K562 (cell line): Measurements from ENCODE around the gene PFAS. TPM values are rescaled to one million over a fixed set of nuclear protein-coding genes. Genes with fewer than 3 reads are reported as not detected.

Source experiments
- BDP1 ChIP-seq: IDR thresholded peaks from 3 replicates; pipeline ENCODE4 v1.6.1; 2011; ENCODE audit not compliant: insufficient read length, insufficient read depth
- E2F8 ChIP-seq: fragments of 450-650 bp; IDR thresholded peaks from 2 replicates; pipeline ENCODE4 v1.7.1; 2018; ENCODE audit warnings: mild to moderate bottlenecking, low read depth; ENCODE audit not compliant: partially characterized antibody
- FOXA3 ChIP-seq, 2 experiments: fragments of 450-650 bp in 1 of 2; sonication (generic) in 1 of 2; formaldehyde crosslinking; IDR thresholded peaks in 1 of 2; conservative IDR thresholded peaks in 1 of 2; 2 replicates each; pipeline versions ENCODE4 v1.4.0 to v1.8.0; 2020 to 2022; ENCODE audit warnings: mild to moderate bottlenecking in 2 of 2, missing genetic modification reagents in 1 of 2
- HNRNPK ChIP-seq: fragments of 200-400 bp; formaldehyde crosslinking; IDR thresholded peaks from one replicate; pipeline ENCODE4 v1.6.1; 2018; ENCODE audit warnings: mild to moderate bottlenecking, low read depth, low read length; ENCODE audit not compliant: poor library complexity, severe bottlenecking
- MBD2 ChIP-seq: sonication (generic); IDR thresholded peaks from 2 replicates; pipeline ENCODE4 v1.6.1; 2016; ENCODE audit warnings: low read depth, borderline replicate concordance
- POLR2G ChIP-seq: fragments of 200-400 bp; formaldehyde crosslinking; IDR thresholded peaks from 2 replicates; pipeline ENCODE4 v1.6.1; 2017; ENCODE audit warnings: low read depth, mild to moderate bottlenecking, antibody characterized with exemption, low read length, moderate library complexity
- RAD21 ChIP-seq, 2 experiments: fragments of 250-450 bp in 1 of 2; fragments of 450-650 bp in 1 of 2; sonication (Bioruptor Pico) in 1 of 2; formaldehyde crosslinking in 1 of 2; IDR thresholded peaks in 1 of 2; conservative IDR thresholded peaks in 1 of 2; 2 replicates each; pipeline versions ENCODE4 v1.4.0 to v1.8.0; 2020 to 2022; ENCODE audit warnings: mild to moderate bottlenecking in 2 of 2, moderate library complexity in 1 of 2
- RB1 ChIP-seq: fragments of 450-650 bp; IDR thresholded peaks from 2 replicates; pipeline ENCODE4 v1.6.1; 2017; ENCODE audit warnings: low read depth, mild to moderate bottlenecking
- SLC30A9 ChIP-seq: fragments of 250-450 bp; sonication (Bioruptor Pico); IDR thresholded peaks from 2 replicates; pipeline ENCODE4 v1.8.0; 2022; ENCODE audit warnings: mild to moderate bottlenecking, moderate library complexity
- STAT5B ChIP-seq: fragments of 250-450 bp; sonication (Bioruptor Pico); IDR thresholded peaks from 2 replicates; pipeline ENCODE4 v1.8.0; 2021; ENCODE audit warnings: mild to moderate bottlenecking, inconsistent platforms
- ZNF197 ChIP-seq: fragments of 200-800 bp; sonication (Bioruptor generic); IDR thresholded peaks from 2 replicates; pipeline ENCODE4 v1.6.1; 2016; ENCODE audit warnings: low read depth, missing genetic modification characterization, missing compliant biosample characterization
- ZNF232 ChIP-seq: sonication (generic); formaldehyde crosslinking; IDR thresholded peaks from 2 replicates; pipeline ENCODE4 v1.8.0; 2022; ENCODE audit warnings: mild to moderate bottlenecking, missing genetic modification reagents
- ZNF561 ChIP-seq: fragments of 450-650 bp; formaldehyde crosslinking; conservative IDR thresholded peaks from 2 replicates; pipeline ENCODE4 v1.4.0; 2020; ENCODE audit warnings: mild to moderate bottlenecking, moderate library complexity
- ZNF584 ChIP-seq: fragments of 200-800 bp; sonication (Bioruptor generic); IDR thresholded peaks from 2 replicates; pipeline ENCODE4 v1.6.1; 2016; ENCODE audit warnings: low read depth, mild to moderate bottlenecking, missing genetic modification characterization, missing compliant biosample characterization
- ZNF780A ChIP-seq: fragments of 250-450 bp; sonication (Bioruptor Pico); IDR thresholded peaks from 2 replicates; pipeline ENCODE4 v1.5.0; 2021; ENCODE audit warnings: mild to moderate bottlenecking
- ZSCAN29 ChIP-seq: fragments of 450-650 bp; IDR thresholded peaks from 2 replicates; pipeline ENCODE4 v1.6.1; 2017
- polyA plus RNA-seq, 8 experiments: library from polyadenylated mRNA; depleted of rRNA in 4 of 8; stranded (reverse) in 5 of 8; unstranded in 3 of 8; fragments of >200 nt; fragmentation: Nextera tagmentation in 2 of 8; fragmentation: Illumina TruSeq in 1 of 8; extraction: Ambion mirVana in 2 of 8; extraction: Trizol in 1 of 8; gene quantifications; 2 replicates each; pipeline versions ENCODE4 v1.2.1 to v1.2.3, GENCODE V29; 2011 to 2014; ENCODE audit warnings: inconsistent platforms in 1 of 8, missing spikeins in 1 of 8
- total RNA-seq, 7 experiments: library from RNA; depleted of rRNA in 6 of 7; stranded (reverse); fragments of >200 nt in 6 of 7; fragmentation: Illumina TruSeq in 2 of 7; extraction: Trizol in 2 of 7; gene quantifications; 2 replicates each; pipeline versions ENCODE4 v1.2.1 to v1.2.3, GENCODE V29; 2011 to 2021; ENCODE audit warnings: low replicate concordance in 1 of 7
- TF ChIP-seq, protein P1 (sequence below), 2 experiments: fragments of 450-650 bp; IDR thresholded peaks; 2 replicates each; pipeline ENCODE4 v1.6.1; 2018; ENCODE audit warnings: mild to moderate bottlenecking in 2 of 2, low read depth in 1 of 2; ENCODE audit not compliant: partially characterized antibody in 2 of 2
- TF ChIP-seq, protein P2 (sequence below), 2 experiments: fragments of 450-650 bp in 1 of 2; IDR thresholded peaks; 2 replicates each; pipeline ENCODE4 v1.6.1; 2011 to 2017; ENCODE audit warnings: low read depth in 2 of 2, antibody characterized with exemption in 1 of 2, borderline replicate concordance in 1 of 2, low read length in 1 of 2, mild to moderate bottlenecking in 1 of 2, mixed read lengths in 1 of 2; ENCODE audit not compliant: control insufficient read depth in 1 of 2

PFAS gene
- total and polyA plus RNA-seq, 9 of the 15 experiments (the other 6 are each of a cell fraction or from before 2014, with no cell fraction given): 11.6 to 131 (median 43.9) TPM

DNA sequence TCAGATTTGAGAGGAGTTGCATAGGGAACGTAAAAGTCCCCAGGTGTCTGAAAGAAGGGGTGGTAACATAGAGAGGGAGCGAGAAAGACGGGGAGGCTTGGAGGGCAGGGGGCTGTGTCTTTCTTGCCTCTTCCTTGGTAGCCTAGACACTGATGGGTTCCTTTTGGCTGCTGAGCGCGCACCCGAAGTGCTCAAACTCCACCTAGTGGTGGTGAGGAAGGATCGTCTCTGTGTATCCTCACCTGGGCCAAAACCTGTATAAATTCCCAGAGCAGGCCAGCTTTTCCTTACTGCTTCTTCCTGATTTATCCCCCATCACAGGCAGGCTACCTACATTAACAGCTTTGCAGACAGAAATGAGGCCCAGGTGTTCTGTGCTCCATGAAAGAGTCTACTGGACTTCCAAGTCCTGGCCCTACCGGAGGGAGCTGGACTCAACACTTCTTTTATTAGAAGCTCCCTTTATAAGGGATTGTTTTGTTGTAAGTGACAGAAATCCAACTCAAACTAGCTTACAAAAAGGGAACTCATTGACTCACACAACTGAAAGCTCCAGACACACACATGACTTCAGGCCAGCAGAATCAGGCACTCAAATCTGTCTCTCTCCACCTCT, 51.6 kb downstream of the PFAS start (continued):
- TF ChIP-seq ZNF197 (CRISPR knock-in tag) (no peak), FOXA3 (CRISPR knock-in tag; conservative IDR thresholded peaks at IDR 0.05 in 1 of 2, IDR thresholded peaks at IDR 0.05 in 1 of 2) (no peak), STAT5B (CRISPR knock-in tag) (no peak), ZNF232 (no peak), ZNF584 (CRISPR knock-in tag) (no peak), HNRNPK (no peak), RB1 (peak; percentile 43; the same call in 1 of the 2 replicates), ZNF561 (CRISPR knock-in tag) (no peak), SLC30A9 (CRISPR knock-in tag) (no peak), POLR2G (no peak), ZNF780A (CRISPR knock-in tag) (no peak), MBD2 (no peak), ZSCAN29 (no peak), E2F8 (no peak), BDP1 (no peak), RAD21 (CRISPR knock-in tag; conservative IDR thresholded peaks at IDR 0.05 in 1 of 2, IDR thresholded peaks at IDR 0.05 in 1 of 2) (peak; percentile 59 to 86)
- TF ChIP-seq, protein P1, sequence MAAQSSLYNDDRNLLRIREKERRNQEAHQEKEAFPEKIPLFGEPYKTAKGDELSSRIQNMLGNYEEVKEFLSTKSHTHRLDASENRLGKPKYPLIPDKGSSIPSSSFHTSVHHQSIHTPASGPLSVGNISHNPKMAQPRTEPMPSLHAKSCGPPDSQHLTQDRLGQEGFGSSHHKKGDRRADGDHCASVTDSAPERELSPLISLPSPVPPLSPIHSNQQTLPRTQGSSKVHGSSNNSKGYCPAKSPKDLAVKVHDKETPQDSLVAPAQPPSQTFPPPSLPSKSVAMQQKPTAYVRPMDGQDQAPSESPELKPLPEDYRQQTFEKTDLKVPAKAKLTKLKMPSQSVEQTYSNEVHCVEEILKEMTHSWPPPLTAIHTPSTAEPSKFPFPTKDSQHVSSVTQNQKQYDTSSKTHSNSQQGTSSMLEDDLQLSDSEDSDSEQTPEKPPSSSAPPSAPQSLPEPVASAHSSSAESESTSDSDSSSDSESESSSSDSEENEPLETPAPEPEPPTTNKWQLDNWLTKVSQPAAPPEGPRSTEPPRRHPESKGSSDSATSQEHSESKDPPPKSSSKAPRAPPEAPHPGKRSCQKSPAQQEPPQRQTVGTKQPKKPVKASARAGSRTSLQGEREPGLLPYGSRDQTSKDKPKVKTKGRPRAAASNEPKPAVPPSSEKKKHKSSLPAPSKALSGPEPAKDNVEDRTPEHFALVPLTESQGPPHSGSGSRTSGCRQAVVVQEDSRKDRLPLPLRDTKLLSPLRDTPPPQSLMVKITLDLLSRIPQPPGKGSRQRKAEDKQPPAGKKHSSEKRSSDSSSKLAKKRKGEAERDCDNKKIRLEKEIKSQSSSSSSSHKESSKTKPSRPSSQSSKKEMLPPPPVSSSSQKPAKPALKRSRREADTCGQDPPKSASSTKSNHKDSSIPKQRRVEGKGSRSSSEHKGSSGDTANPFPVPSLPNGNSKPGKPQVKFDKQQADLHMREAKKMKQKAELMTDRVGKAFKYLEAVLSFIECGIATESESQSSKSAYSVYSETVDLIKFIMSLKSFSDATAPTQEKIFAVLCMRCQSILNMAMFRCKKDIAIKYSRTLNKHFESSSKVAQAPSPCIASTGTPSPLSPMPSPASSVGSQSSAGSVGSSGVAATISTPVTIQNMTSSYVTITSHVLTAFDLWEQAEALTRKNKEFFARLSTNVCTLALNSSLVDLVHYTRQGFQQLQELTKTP (IDR thresholded peaks at IDR 0.05; ENCODE audit: low read depth in 1 of 2, partially characterized antibody in 2 of 2): no peak
- TF ChIP-seq, protein P2, sequence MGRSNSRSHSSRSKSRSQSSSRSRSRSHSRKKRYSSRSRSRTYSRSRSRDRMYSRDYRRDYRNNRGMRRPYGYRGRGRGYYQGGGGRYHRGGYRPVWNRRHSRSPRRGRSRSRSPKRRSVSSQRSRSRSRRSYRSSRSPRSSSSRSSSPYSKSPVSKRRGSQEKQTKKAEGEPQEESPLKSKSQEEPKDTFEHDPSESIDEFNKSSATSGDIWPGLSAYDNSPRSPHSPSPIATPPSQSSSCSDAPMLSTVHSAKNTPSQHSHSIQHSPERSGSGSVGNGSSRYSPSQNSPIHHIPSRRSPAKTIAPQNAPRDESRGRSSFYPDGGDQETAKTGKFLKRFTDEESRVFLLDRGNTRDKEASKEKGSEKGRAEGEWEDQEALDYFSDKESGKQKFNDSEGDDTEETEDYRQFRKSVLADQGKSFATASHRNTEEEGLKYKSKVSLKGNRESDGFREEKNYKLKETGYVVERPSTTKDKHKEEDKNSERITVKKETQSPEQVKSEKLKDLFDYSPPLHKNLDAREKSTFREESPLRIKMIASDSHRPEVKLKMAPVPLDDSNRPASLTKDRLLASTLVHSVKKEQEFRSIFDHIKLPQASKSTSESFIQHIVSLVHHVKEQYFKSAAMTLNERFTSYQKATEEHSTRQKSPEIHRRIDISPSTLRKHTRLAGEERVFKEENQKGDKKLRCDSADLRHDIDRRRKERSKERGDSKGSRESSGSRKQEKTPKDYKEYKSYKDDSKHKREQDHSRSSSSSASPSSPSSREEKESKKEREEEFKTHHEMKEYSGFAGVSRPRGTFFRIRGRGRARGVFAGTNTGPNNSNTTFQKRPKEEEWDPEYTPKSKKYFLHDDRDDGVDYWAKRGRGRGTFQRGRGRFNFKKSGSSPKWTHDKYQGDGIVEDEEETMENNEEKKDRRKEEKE (IDR thresholded peaks at IDR 0.05; ENCODE audit: borderline replicate concordance in 1 of 2, control insufficient read depth in 1 of 2, low read depth in 2 of 2, low read length in 1 of 2): no peak
